Cardiac fibroblast (primary cell): ENCODE results near the gene SLC25A25.

Experiments
- DNase-seq, 2 donors: peaks; one replicate each; pipeline versions ENCODE4 v3.0.0 to v3.0.0-alpha.2; 2010; ENCODE audit warnings: low read depth in 2 of 2
- H3K4me3 ChIP-seq, 2 donors: replicated peaks in 1 of 2; 1 replicate in 1 of 2; 2 replicates in 1 of 2; pipeline ENCODE4 v1.5.1; 2011; ENCODE audit warnings: low read depth in 2 of 2, low read length in 2 of 2, mild to moderate bottlenecking in 2 of 2, moderate library complexity in 1 of 2
- CTCF ChIP-seq: IDR thresholded peaks from one replicate; pipeline ENCODE4 v1.5.1; 2011; ENCODE audit warnings: low read depth, mild to moderate bottlenecking, low read length, inconsistent platforms

Gene SLC25A25

GRCh38 chr9:128149951-128150593 is 82.0 kb downstream of the SLC25A25 start:
- no peak for DNase-seq
- no peak overlapping the region for H3K4me3 ChIP-seq

GRCh38 chr9:128150594-128151308 is 82.7 kb downstream of the SLC25A25 start:
- DNase-seq = no peak
- no peak overlapping the region for H3K4me3 ChIP-seq
- TF ChIP-seq CTCF = no peak

More at GRCh38 chr9:128149951-128150593, 82.0 kb downstream of the SLC25A25 start:
- no peak for TF ChIP-seq CTCF

- no peak for TF ChIP-seq CTCF
- H3K4me3 ChIP-seq = no peak overlapping the region
- no peak for DNase-seq
Measured at GRCh38 chr9:128151309-128152132, 83.5 kb downstream of the SLC25A25 start.

- no peak for DNase-seq
- no peak for TF ChIP-seq CTCF
- no peak overlapping the region for H3K4me3 ChIP-seq
Measured at GRCh38 chr9:128152133-128153059, 84.4 kb downstream of the SLC25A25 start.

GRCh38 chr9:128153060-128153946 is 85.3 kb downstream of the SLC25A25 start:
- H3K4me3 ChIP-seq = no peak overlapping the region
- DNase-seq = no peak
- TF ChIP-seq CTCF = no peak
